GM23248 (cell line): ENCODE data around the gene NHP2. TPM values are rescaled to one million over a fixed set of nuclear protein-coding genes. Genes with fewer than 3 reads are reported as not detected.
A peak's percentile ranks its signal among the peaks of the same experiment; 100 is the strongest.

ENCODE experiments used
- DNase-seq: peaks from one replicate; pipeline ENCODE4 v3.0.0-alpha.2; 2015
- H2AFZ ChIP-seq: fragments of 200-600 bp; sonication (generic); 2 replicates; pipeline ENCODE4 v1.6.1; 2016; ENCODE audit warnings: antibody characterized with exemption
- H3F3A ChIP-seq: fragments of 200-600 bp; sonication (generic); 2 replicates; pipeline ENCODE4 v1.6.1; 2016; ENCODE audit warnings: mild to moderate bottlenecking, antibody characterized with exemption, mixed run types; ENCODE audit not compliant: insufficient read depth
- H3K27ac ChIP-seq: fragments of 200-600 bp; sonication (generic); 2 replicates; pipeline ENCODE4 v1.5.1; 2016; ENCODE audit warnings: mild to moderate bottlenecking
- H3K27me3 ChIP-seq: fragments of 200-600 bp; sonication (generic); replicated peaks from 2 replicates; pipeline ENCODE4 v1.6.1; 2016; ENCODE audit warnings: mild to moderate bottlenecking; ENCODE audit not compliant: insufficient read depth
- H3K36me3 ChIP-seq: fragments of 200-600 bp; sonication (generic); 2 replicates; pipeline ENCODE4 v1.6.1; 2016; ENCODE audit warnings: low read depth, mild to moderate bottlenecking
- H3K4me1 ChIP-seq: fragments of 200-600 bp; sonication (generic); 2 replicates; pipeline ENCODE4 v1.6.1; 2016; ENCODE audit warnings: mild to moderate bottlenecking; ENCODE audit not compliant: insufficient read depth
- H3K4me2 ChIP-seq: fragments of 200-600 bp; sonication (generic); one replicate; pipeline ENCODE4 v1.6.1; 2016; ENCODE audit warnings: mild to moderate bottlenecking; ENCODE audit not compliant: unreplicated experiment
- H3K4me3 ChIP-seq: fragments of 200-600 bp; sonication (generic); 2 replicates; pipeline ENCODE4 v1.5.1; 2016; ENCODE audit warnings: mild to moderate bottlenecking
- H3K79me2 ChIP-seq: fragments of 200-600 bp; sonication (generic); 2 replicates; pipeline ENCODE4 v1.6.1; 2016; ENCODE audit warnings: mild to moderate bottlenecking; ENCODE audit not compliant: insufficient read depth
- H3K9ac ChIP-seq: fragments of 200-600 bp; sonication (generic); 2 replicates; pipeline ENCODE4 v1.6.1; 2016; ENCODE audit warnings: mild to moderate bottlenecking
- H3K9me2 ChIP-seq: fragments of 200-600 bp; sonication (generic); 2 replicates; pipeline ENCODE4 v1.6.1; 2016; ENCODE audit warnings: mixed run types, mild to moderate bottlenecking, moderate library complexity; ENCODE audit not compliant: insufficient read depth
- H3K9me3 ChIP-seq: fragments of 200-600 bp; sonication (generic); one replicate; pipeline ENCODE4 v1.6.1; 2017; ENCODE audit warnings: low read depth
- H4K20me1 ChIP-seq: fragments of 200-600 bp; sonication (generic); 2 replicates; pipeline ENCODE4 v1.6.0; 2016; ENCODE audit not compliant: insufficient read depth
- EZH2 ChIP-seq: fragments of 200-600 bp; sonication (generic); IDR thresholded peaks from 2 replicates; pipeline ENCODE4 v1.6.1; 2018; ENCODE audit warnings: antibody characterized with exemption, mild to moderate bottlenecking; ENCODE audit not compliant: insufficient read depth, poor library complexity, severe bottlenecking
- EZH2phosphoT487 ChIP-seq: fragments of 200-600 bp; sonication (generic); IDR thresholded peaks from 2 replicates; pipeline ENCODE4 v1.6.1; 2018; ENCODE audit warnings: antibody characterized with exemption, moderate library complexity, mild to moderate bottlenecking, low read depth; ENCODE audit not compliant: insufficient read depth
- WGBS, 2 experiments: methylation state at CpG; one replicate each; pipeline ENCODE4 v1.1.6; 2015 to 2017; ENCODE audit warnings: low lambda C conversion rate in 2 of 2, low coverage in 1 of 2; ENCODE audit errors: missing lambda C conversion rate in 2 of 2; 5-methylcytosine and 5-hydroxymethylcytosine counted together
- in situ Hi-C: fragments of 300-500 bp; cut with MboI; formaldehyde crosslinking; loops from 2 replicates; pipeline ENCODE4 v1.15.0; 2020
- polyA plus RNA-seq: library from polyadenylated mRNA; unstranded; fragments of >200 nt; fragmentation: Nextera tagmentation; extraction: Ambion mirVana; gene quantifications from 2 replicates; pipeline ENCODE4 v1.2.1, GENCODE V29; 2016
- total RNA-seq: library from RNA; depleted of rRNA; stranded (reverse); fragments of >200 nt; shearing (Covaris generic); gene quantifications from 2 replicates; pipeline ENCODE4 v1.2.3, GENCODE V29; 2014

NHP2 gene
- total and polyA plus RNA-seq, 2 experiments from 2014 or later, result 203 to 232 TPM

DNA sequence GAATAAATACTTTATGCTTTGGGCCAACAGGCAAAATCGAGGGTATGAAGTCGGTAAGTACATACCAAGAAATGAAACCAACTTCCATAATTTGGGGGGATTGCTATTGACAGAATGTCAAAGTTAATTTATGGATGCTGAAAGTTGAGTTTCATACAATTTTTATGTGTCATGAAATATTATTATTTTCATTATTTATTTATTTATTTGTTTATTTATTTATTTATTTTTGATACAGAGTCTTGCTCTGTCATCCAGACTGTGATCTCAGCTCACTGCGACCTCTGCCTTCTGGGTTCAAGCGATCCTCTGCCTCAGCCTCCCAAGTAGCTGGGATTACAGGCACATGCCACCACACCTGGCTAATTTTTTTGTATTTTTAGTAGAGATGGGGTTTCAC is 38.0 kb upstream of the NHP2 start:
- H3K4me3 ChIP-seq, result no peak overlapping the region
- no peaks in the 10 kb centered on the region for H3K36me3 ChIP-seq
- 0 out of 2 replicates have a peak, but pooled peaks cover 3% of the 10 kb centered on the region for H3K4me1 ChIP-seq
- H3K9me3 ChIP-seq, result no peaks in the 10 kb centered on the region
- 0 out of 2 replicates have a peak, but pooled peaks cover 1% of the 10 kb centered on the region for H3F3A ChIP-seq
- no peaks in the 10 kb centered on the region for H4K20me1 ChIP-seq
- in situ Hi-C loops, result no loop called here
- H3K9ac ChIP-seq, result no peak overlapping the region
- H2AFZ ChIP-seq, result no peak overlapping the region
- no peak overlapping the region for H3K4me2 ChIP-seq
- TF ChIP-seq EZH2 (no peak), EZH2phosphoT487 (no peak)
- H3K9me2 ChIP-seq, result no peaks in the 10 kb centered on the region
- DNase-seq, result no peak
- H3K27ac ChIP-seq, result no peak overlapping the region
- WGBS, 2 experiments, result 84 to 89% methylated on average over 4 of the region's 4 CpGs
- no peaks in the 10 kb centered on the region for H3K79me2 ChIP-seq
- peaks cover 13% of the 10 kb centered on the region for H3K27me3 ChIP-seq

DNA sequence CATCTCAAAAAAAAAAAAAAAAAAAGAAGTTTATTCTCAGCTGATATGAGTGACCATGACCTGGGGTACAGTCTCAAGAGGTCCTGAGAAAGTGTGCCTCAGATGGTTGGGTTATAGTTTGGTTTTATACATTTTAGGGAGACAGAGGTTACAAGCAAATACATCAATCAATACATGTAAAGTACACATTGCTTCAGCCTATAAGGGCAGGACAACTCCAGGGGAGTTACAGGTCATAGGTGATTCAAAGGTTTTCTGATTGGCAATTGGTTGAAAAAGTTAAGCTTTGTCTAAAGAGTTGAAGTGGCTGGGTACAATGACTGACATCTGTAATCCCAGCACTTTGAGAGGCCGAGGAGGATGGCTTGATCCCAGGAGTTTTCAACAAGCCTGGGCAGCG is 35.7 kb upstream of the NHP2 start:
- no peak for TF ChIP-seq EZH2phosphoT487
- no peak for TF ChIP-seq EZH2
- 75 to 85% methylated on average over 2 of the region's 2 CpGs for WGBS, 2 experiments
- in situ Hi-C loops, result no loop called here

DNA sequence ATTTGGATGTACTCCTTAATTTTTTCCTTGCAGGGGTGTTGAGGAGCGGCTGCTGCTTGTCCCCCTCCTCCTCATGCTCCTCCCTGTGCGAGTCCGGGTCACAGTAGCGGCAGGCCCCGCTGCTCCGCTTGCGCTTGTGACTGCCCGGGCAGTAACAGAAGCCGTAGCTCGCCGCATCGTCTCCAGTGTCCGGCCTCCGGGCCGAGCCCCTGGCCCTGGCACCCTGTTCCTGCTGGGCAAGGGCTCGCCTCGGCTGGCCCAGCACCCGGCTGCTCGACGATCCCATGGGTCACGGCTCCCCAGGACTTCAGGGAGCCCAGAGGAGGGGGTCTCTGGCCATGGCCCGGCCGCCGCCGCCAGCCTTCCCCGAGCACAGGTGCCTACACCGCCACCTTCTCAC is 33.3 kb upstream of the NHP2 start, which contains the start of gene GMCL2:
Gene GMCL2 (minus strand): TSS at position 358 of the 400 bp plus-strand sequence. CDS start 72 bp downstream, at position 286.
- H2AFZ ChIP-seq, result no peak within 1 kb of the TSS; the same call in 1 of the 2 replicates
- no peak within 1 kb of the TSS for H3K4me2 ChIP-seq
- no peaks in the 10 kb centered on the region for H3K9me2 ChIP-seq
- no peaks in the 10 kb centered on the region for H3K36me3 ChIP-seq
- no peaks in the 10 kb centered on the region for H3K79me2 ChIP-seq
- TF ChIP-seq EZH2phosphoT487, result no peak
- no peak for TF ChIP-seq EZH2
- H3K27me3 ChIP-seq, result no peaks in the 10 kb centered on the region
- in situ Hi-C loops, result no loop called here
- H3K4me1 ChIP-seq, result 0 out of 2 replicates have a peak, but pooled peaks cover under 1% of the 10 kb centered on the region
- H3F3A ChIP-seq, result 0 out of 2 replicates have a peak, but pooled peaks cover 4% of the 10 kb centered on the region
- no peak within 1 kb of the TSS for H3K4me3 ChIP-seq
- WGBS, 2 experiments, result 90 to 95% methylated on average over 20 to 27 of the region's 27 CpGs
- DNase-seq, result no peak
- no peak within 1 kb of the TSS for H3K27ac ChIP-seq
- no peaks in the 10 kb centered on the region for H3K9me3 ChIP-seq
- H3K9ac ChIP-seq, result no peak within 1 kb of the TSS
- no peaks in the 10 kb centered on the region for H4K20me1 ChIP-seq

More for the DNA sequence above, 35.7 kb upstream of the NHP2 start:
- Histone ChIP-seq H3K4me3 (no peak overlapping the region), H3K9ac (no peak overlapping the region), H3K4me1 (0 out of 2 replicates have a peak, but pooled peaks cover 3% of the 10 kb centered on the region), H3K79me2 (no peaks in the 10 kb centered on the region), H3K36me3 (no peaks in the 10 kb centered on the region), H2AFZ (no peak overlapping the region), H3K27me3 (peaks cover 2% of the 10 kb centered on the region; the same call in 1 of the 2 replicates), H3K27ac (no peak overlapping the region), H4K20me1 (no peaks in the 10 kb centered on the region), H3F3A (0 out of 2 replicates have a peak, but pooled peaks cover 4% of the 10 kb centered on the region), H3K9me3 (no peaks in the 10 kb centered on the region), H3K9me2 (no peaks in the 10 kb centered on the region), H3K4me2 (no peak overlapping the region)
- DNase-seq, result no peak

DNA sequence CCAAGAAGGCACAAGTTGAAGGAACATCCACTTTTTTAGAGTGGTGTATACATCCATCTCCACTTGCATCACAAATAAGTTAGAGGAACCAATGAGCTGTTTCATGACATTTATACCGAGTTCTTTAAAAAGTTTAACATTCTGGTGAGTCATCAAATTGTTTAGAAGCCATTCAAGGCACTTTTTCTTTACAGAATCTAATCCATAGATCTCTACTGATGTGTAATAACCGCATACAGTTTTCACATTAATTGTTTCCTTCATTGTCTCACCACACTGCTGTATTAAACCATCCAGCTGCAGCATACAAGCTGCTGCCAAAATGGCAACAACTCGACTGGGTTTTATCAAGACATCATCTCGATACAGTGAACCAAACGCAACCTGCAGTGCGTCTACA is 32.7 kb upstream of the NHP2 start:
- in situ Hi-C loops, result no loop called here
- H4K20me1 ChIP-seq, result no peaks in the 10 kb centered on the region
- no peak overlapping the region for H3K27ac ChIP-seq
- H3F3A ChIP-seq, result 0 out of 2 replicates have a peak, but pooled peaks cover 4% of the 10 kb centered on the region
- WGBS, 2 experiments, result 39 to 40% methylated on average over 6 of the region's 6 CpGs
- H3K4me1 ChIP-seq, result no peaks in the 10 kb centered on the region
- no peaks in the 10 kb centered on the region for H3K36me3 ChIP-seq
- no peaks in the 10 kb centered on the region for H3K79me2 ChIP-seq
- peak; percentile 41 for DNase-seq
- H3K4me3 ChIP-seq, result no peak overlapping the region
- no peak overlapping the region; the same call in 1 of the 2 replicates for H2AFZ ChIP-seq
- TF ChIP-seq EZH2 (no peak), EZH2phosphoT487 (no peak)
- H3K27me3 ChIP-seq, result no peaks in the 10 kb centered on the region
- H3K9ac ChIP-seq, result no peak overlapping the region
- H3K9me2 ChIP-seq, result no peaks in the 10 kb centered on the region
- no peaks in the 10 kb centered on the region for H3K9me3 ChIP-seq
- H3K4me2 ChIP-seq, result no peak overlapping the region
